Ovary (tissue), 3 donors: ENCODE data around the gene KRT7.

Source experiments
- CTCF ChIP-seq, 3 donors: fragments of 450-650 bp in 2 of 3; fragments of 200-600 bp in 1 of 3; IDR thresholded peaks; one replicate each; pipeline versions ENCODE4 v1.5.1 to v1.8.0; 2016 to 2022; ENCODE audit warnings: antibody characterized with exemption in 3 of 3, mild to moderate bottlenecking in 1 of 3
- POLR2A ChIP-seq: fragments of 450-650 bp; IDR thresholded peaks from one replicate; pipeline ENCODE4 v1.6.1; 2017; ENCODE audit warnings: antibody characterized with exemption, mild to moderate bottlenecking, moderate library complexity
- donor health status: DM: no; HTN: no; CAD: no.

GRCh38 chr12:52210925-52211650 lies 22.0 kb upstream of the KRT7 start:
- TF ChIP-seq CTCF (IDR thresholded peaks at IDR 0.05) (no peak), POLR2A (no peak)
